Stimulated activated CD4-positive, alpha-beta T cell treated with anti-CD3 and anti-CD28 coated beads, Interleukin-4, amount 100 ng/mL, for 24 hours (primary cell): ENCODE measurements around the gene AFDN.
"Not testable (repeated sequence)": the region's sequence is repeated elsewhere in the genome, so short reads cannot be mapped to it uniquely, and the experiment has no call there.

Experiments
- DNase-seq: peaks from one replicate; pipeline ENCODE4 v3.0.0-alpha.2; 2020

The AFDN gene

GRCh38 chr6:167984144-167984719, 157.5 kb downstream of the AFDN start:
- no peak for DNase-seq

- DNase-seq: no peak
These were observed 158.3 kb downstream of the AFDN start for GRCh38 chr6:167984876-167985604.

GRCh38 chr6:167985911-167986595, 159.3 kb downstream of the AFDN start:
- no peak for DNase-seq

- DNase-seq: no peak
These were observed 160.9 kb downstream of the AFDN start for GRCh38 chr6:167987396-167988153.

GRCh38 chr6:167988154-167988495, 161.4 kb downstream of the AFDN start:
- DNase-seq: no peak

GRCh38 chr6:167988945-167989841, 162.5 kb downstream of the AFDN start:
- DNase-seq: no peak

GRCh38 chr6:167990016-167990945, 163.6 kb downstream of the AFDN start:
- no peak for DNase-seq

- DNase-seq: no peak
These were observed 166.5 kb downstream of the AFDN start for GRCh38 chr6:167993169-167993568.

- DNase-seq: no peak
These were observed 167.1 kb downstream of the AFDN start for GRCh38 chr6:167993831-167994230.

- DNase-seq: no peak
These were observed 168.6 kb downstream of the AFDN start for GRCh38 chr6:167995302-167995701.

GRCh38 chr6:167995731-167996151, 169.0 kb downstream of the AFDN start:
- DNase-seq: no peak

- DNase-seq: no peak
These were observed 169.9 kb downstream of the AFDN start for GRCh38 chr6:167996424-167997199.

- no peak for DNase-seq
These were observed 170.9 kb downstream of the AFDN start, which contains the start of gene KIF25 for GRCh38 chr6:167997642-167998041. Gene KIF25, plus strand, starts transcription at chr6:167997671. Its CDS starts 31,915 bp downstream, at chr6:168029586.

GRCh38 chr6:167998215-167998614, 171.5 kb downstream of the AFDN start:
- DNase-seq: no peak

GRCh38 chr6:168000198-168001028, 173.7 kb downstream of the AFDN start:
- no peak for DNase-seq

- DNase-seq: no peak
These were observed 174.3 kb downstream of the AFDN start for GRCh38 chr6:168001029-168001332.

GRCh38 chr6:168001514-168001913, 174.8 kb downstream of the AFDN start:
- not testable (repeated sequence) for DNase-seq

- DNase-seq: no peak
These were observed 176.1 kb downstream of the AFDN start for GRCh38 chr6:168002804-168003203.

- no peak for DNase-seq
These were observed 177.3 kb downstream of the AFDN start for GRCh38 chr6:168004023-168004422.

GRCh38 chr6:168004945-168005344, 178.2 kb downstream of the AFDN start:
- no peak for DNase-seq
